Endothelial cell of umbilical vein (primary cell): ENCODE measurements around the gene NPM1. TPM values are rescaled to one million over a fixed set of nuclear protein-coding genes. Genes with fewer than 3 reads are reported as not detected.

ENCODE experiments used
- BruUV-seq: library from RNA; stranded (reverse); fragments of 400-500 nt; replicated peaks from 2 replicates; lab custom pipeline; 2021; lab: Mats Ljungman, UMichigan
- CTCF ChIA-PET: fragments of 300-600, 350-600 bp; sonication (Branson Sonifier 250); formaldehyde crosslinking; loops from one replicate; lab custom pipeline; 2021; ENCODE audit warnings: antibody characterized with exemption, inconsistent platforms; lab: Charles Lee
- POLR2A ChIA-PET: fragments of 300-600, 350-600 bp; sonication (Branson Sonifier 250); formaldehyde crosslinking; loops from one replicate; lab custom pipeline; 2021; ENCODE audit warnings: antibody characterized with exemption, inconsistent platforms; lab: Charles Lee
- DNase-seq: peaks from one replicate; pipeline ENCODE4 v3.0.0-alpha.2; 2011; ENCODE audit warnings: low read depth, low spot score
- FAIRE-seq: peaks from 2 replicates; lab custom pipeline; 2011; peaks lifted over from hg19 to GRCh38; lab: Jason Lieb, UNC
- H2AFZ ChIP-seq: 2 replicates; pipeline ENCODE4 v1.6.0; 2012; ENCODE audit warnings: low read depth, low read length, control low read depth, inconsistent platforms
- H3K27ac ChIP-seq: 2 replicates; pipeline ENCODE4 v1.5.1; 2011; ENCODE audit warnings: low read depth, mild to moderate bottlenecking, control low read depth, low read length, moderate library complexity; ENCODE audit not compliant: insufficient read depth
- H3K27me3 ChIP-seq, 2 experiments: 2 replicates each; pipeline versions ENCODE4 v1.6.0 to v1.6.1; 2011; ENCODE audit warnings: low read length in 2 of 2, mixed read lengths in 1 of 2; ENCODE audit not compliant: control insufficient read depth in 2 of 2, insufficient read depth in 2 of 2
- H3K36me3 ChIP-seq, 2 experiments: 2 replicates in 1 of 2; 3 replicates in 1 of 2; pipeline ENCODE4 v1.5.1; 2011; ENCODE audit warnings: low read length in 2 of 2, mild to moderate bottlenecking in 1 of 2, moderate library complexity in 1 of 2; ENCODE audit not compliant: control insufficient read depth in 2 of 2, insufficient read depth in 2 of 2; ENCODE audit errors: extremely low read depth in 1 of 2
- H3K4me1 ChIP-seq: 3 replicates; pipeline ENCODE4 v1.5.1; 2011; ENCODE audit warnings: mild to moderate bottlenecking, low read length; ENCODE audit not compliant: control insufficient read depth, insufficient read depth; ENCODE audit errors: extremely low read depth
- H3K4me2 ChIP-seq: 2 replicates; pipeline ENCODE4 v1.6.1; 2011; ENCODE audit warnings: low read length, control low read depth, mixed read lengths; ENCODE audit not compliant: insufficient read depth
- H3K4me3 ChIP-seq, 3 experiments: fragments of 200-600 bp in 1 of 3; sonication (generic), shearing (Covaris generic) in 1 of 3; replicated peaks in 1 of 3; 2 replicates each; pipeline ENCODE4 v1.5.1; 2011 to 2016; ENCODE audit warnings: control low read depth in 3 of 3, low read length in 3 of 3, mild to moderate bottlenecking in 2 of 3, inconsistent platforms in 1 of 3, low read depth in 1 of 3, moderate library complexity in 1 of 3; ENCODE audit not compliant: insufficient read depth in 1 of 3
- H3K79me2 ChIP-seq: 2 replicates; pipeline ENCODE4 v1.6.0; 2012; ENCODE audit warnings: low read length, inconsistent platforms; ENCODE audit not compliant: control insufficient read depth, insufficient read depth
- H3K9ac ChIP-seq: replicated peaks from 2 replicates; pipeline ENCODE3; 2011; ENCODE audit warnings: low read length, control low read depth; ENCODE audit not compliant: insufficient read depth; ENCODE audit errors: extremely low read depth
- H3K9me1 ChIP-seq: replicated peaks from 3 replicates; pipeline ENCODE4 v1.6.0; 2011; ENCODE audit warnings: mild to moderate bottlenecking, low read length; ENCODE audit not compliant: control insufficient read depth, insufficient read depth; ENCODE audit errors: extremely low read depth
- H3K9me3 ChIP-seq: replicated peaks from 2 replicates; pipeline ENCODE4 v1.5.1; 2012; ENCODE audit warnings: low read length, inconsistent platforms; ENCODE audit not compliant: control insufficient read depth, insufficient read depth
- H4K20me1 ChIP-seq: replicated peaks from 2 replicates; pipeline ENCODE3; 2011; ENCODE audit warnings: mild to moderate bottlenecking, low read length; ENCODE audit not compliant: control insufficient read depth, insufficient read depth; ENCODE audit errors: extremely low read depth
- EZH2 ChIP-seq: IDR thresholded peaks from 2 replicates; pipeline ENCODE4 v1.6.1; 2012; ENCODE audit warnings: borderline replicate concordance, low read depth, mild to moderate bottlenecking, moderate library complexity, low read length, inconsistent platforms; ENCODE audit not compliant: severe bottlenecking
- GATA2 ChIP-seq: IDR thresholded peaks from 2 replicates; pipeline ENCODE4 v1.7.0; 2011; ENCODE audit warnings: low read depth, mild to moderate bottlenecking, moderate library complexity, mixed read lengths, low read length; ENCODE audit not compliant: insufficient read length, insufficient read depth
- JUN ChIP-seq: IDR thresholded peaks from 2 replicates; pipeline ENCODE4 v1.6.1; 2011; ENCODE audit warnings: borderline replicate concordance, low read depth; ENCODE audit not compliant: insufficient read length, insufficient read depth
- MYC ChIP-seq: IDR thresholded peaks from one replicate; pipeline ENCODE4 v1.6.1; 2011; ENCODE audit warnings: mild to moderate bottlenecking, low read depth, low read length
- POLR2A ChIP-seq: IDR thresholded peaks from 2 replicates; pipeline ENCODE4 v1.6.1; 2012; ENCODE audit warnings: low read depth, mild to moderate bottlenecking, control low read depth, low read length
- POLR2AphosphoS5 ChIP-seq: IDR thresholded peaks from 2 replicates; pipeline ENCODE4 v1.6.1; 2012; ENCODE audit warnings: low read depth, mild to moderate bottlenecking, control low read depth, low read length, moderate library complexity; ENCODE audit not compliant: insufficient read depth
- dilution Hi-C: fragments of 300-500 bp; cut with MboI; formaldehyde crosslinking; loops from one replicate; pipeline ENCODE4 v1.15.0; 2019; ENCODE audit warnings: low sequenced_read_pairs; ENCODE audit not compliant: extremely low pct_ligation_motif_present
- intact Hi-C: fragments of 100-400 bp; cut with micrococcal nuclease; formaldehyde crosslinking; loops from one replicate; pipeline ENCODE4 v1.10.0; 2022
- polyA plus RNA-seq, 4 experiments: library from polyadenylated mRNA; depleted of rRNA in 3 of 4; stranded (reverse) in 3 of 4; unstranded in 1 of 4; fragments of >200 nt; gene quantifications; 2 replicates each; pipeline versions ENCODE4 v1.2.1 to v1.2.3, GENCODE V29; 2011 to 2012; ENCODE audit warnings: missing spikeins in 1 of 4
- total RNA-seq: library from RNA; stranded (reverse); gene quantifications from 2 replicates; pipeline ENCODE4 v1.2.3, GENCODE V29; 2021
- TF ChIP-seq, protein P1 (sequence below), 2 donors: IDR thresholded peaks; 1 replicate in 1 of 2; 2 replicates in 1 of 2; pipeline ENCODE4 v1.5.1; 2011; ENCODE audit warnings: low read length in 2 of 2, mild to moderate bottlenecking in 2 of 2, moderate library complexity in 2 of 2, control low read depth in 1 of 2, inconsistent platforms in 1 of 2, low read depth in 1 of 2; ENCODE audit not compliant: insufficient read depth in 1 of 2; ENCODE audit errors: extremely low read depth in 1 of 2

The NPM1 gene
- total and polyA plus RNA-seq, 2 donors (not counting 3 experiments of a cell fraction or from before 2014, with no cell fraction given) = 618 to 1,695 TPM

- no peaks in the 10 kb centered on the region for H3K9me1 ChIP-seq
- DNase-seq (no peak), FAIRE-seq (no peak)
- dilution Hi-C loops (no loop called here), intact Hi-C loops (no loop called here)
- H3K4me2 ChIP-seq = no peak overlapping the region
- no peak overlapping the region for H2AFZ ChIP-seq
- H3K27me3 ChIP-seq = no peaks in the 10 kb centered on the region
- H3K4me1 ChIP-seq = peaks cover 8% of the 10 kb centered on the region
- POLR2A ChIA-PET = no interaction called here
- H3K9me3 ChIP-seq = no peaks in the 10 kb centered on the region
- peaks cover 97% of the 10 kb centered on the region for H3K79me2 ChIP-seq
- H3K9ac ChIP-seq = no peak overlapping the region
- H3K4me3 ChIP-seq = no peak overlapping the region
- peaks cover 29% of the 10 kb centered on the region for H4K20me1 ChIP-seq
- no peak for TF ChIP-seq GATA2
- no peak for TF ChIP-seq POLR2AphosphoS5
- no peak for TF ChIP-seq EZH2
- no TSS peak for BruUV-seq
- CTCF ChIA-PET = no interaction called here
- peaks cover 35 to 52% of the 10 kb centered on the region in 2 experiments for H3K36me3 ChIP-seq
- H3K27ac ChIP-seq = no peak overlapping the region
Observed at GRCh38 chr5:171397190-171397589, 9.5 kb downstream of the NPM1 start.

DNA sequence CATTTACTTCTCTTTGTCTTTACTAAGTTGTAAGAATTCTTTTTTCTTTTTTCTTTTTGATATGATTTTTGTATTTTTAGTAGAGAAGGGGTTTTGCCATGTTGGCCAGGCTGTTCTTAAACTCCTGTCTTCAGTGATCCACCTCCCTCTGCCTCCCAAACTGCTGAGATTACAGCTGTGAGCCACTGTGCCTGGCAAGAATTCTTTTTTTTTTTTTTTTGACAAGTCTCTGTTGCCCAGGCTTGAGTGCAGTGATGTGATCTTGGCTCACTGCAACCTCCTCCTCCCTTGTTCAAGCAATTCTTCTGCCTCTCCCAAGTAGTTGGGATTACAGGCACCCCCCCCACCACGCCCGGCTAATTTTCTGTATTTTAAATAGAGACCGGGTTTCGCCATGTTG is 9.9 kb downstream of the NPM1 start:
- intact Hi-C loops = no loop called here
- CTCF ChIA-PET = no interaction called here
- no peak overlapping the region for H3K4me3 ChIP-seq
- H3K4me1 ChIP-seq = peaks cover 8% of the 10 kb centered on the region
- no peak overlapping the region for H3K27ac ChIP-seq
- no peaks in the 10 kb centered on the region for H3K27me3 ChIP-seq
- peaks cover 93% of the 10 kb centered on the region for H3K79me2 ChIP-seq
- BruUV-seq = no TSS peak
- POLR2A ChIA-PET = no interaction called here
- H3K9ac ChIP-seq = no peak overlapping the region
- no peaks in the 10 kb centered on the region for H3K9me1 ChIP-seq
- H2AFZ ChIP-seq = no peak overlapping the region
- DNase-seq = no peak
- dilution Hi-C loops = no loop called here
- TF ChIP-seq, protein P1, sequence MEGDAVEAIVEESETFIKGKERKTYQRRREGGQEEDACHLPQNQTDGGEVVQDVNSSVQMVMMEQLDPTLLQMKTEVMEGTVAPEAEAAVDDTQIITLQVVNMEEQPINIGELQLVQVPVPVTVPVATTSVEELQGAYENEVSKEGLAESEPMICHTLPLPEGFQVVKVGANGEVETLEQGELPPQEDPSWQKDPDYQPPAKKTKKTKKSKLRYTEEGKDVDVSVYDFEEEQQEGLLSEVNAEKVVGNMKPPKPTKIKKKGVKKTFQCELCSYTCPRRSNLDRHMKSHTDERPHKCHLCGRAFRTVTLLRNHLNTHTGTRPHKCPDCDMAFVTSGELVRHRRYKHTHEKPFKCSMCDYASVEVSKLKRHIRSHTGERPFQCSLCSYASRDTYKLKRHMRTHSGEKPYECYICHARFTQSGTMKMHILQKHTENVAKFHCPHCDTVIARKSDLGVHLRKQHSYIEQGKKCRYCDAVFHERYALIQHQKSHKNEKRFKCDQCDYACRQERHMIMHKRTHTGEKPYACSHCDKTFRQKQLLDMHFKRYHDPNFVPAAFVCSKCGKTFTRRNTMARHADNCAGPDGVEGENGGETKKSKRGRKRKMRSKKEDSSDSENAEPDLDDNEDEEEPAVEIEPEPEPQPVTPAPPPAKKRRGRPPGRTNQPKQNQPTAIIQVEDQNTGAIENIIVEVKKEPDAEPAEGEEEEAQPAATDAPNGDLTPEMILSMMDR (IDR thresholded peaks at IDR 0.05; ENCODE audit: extremely low read depth in 1 of 2, insufficient read depth in 1 of 2, low read depth in 1 of 2, low read length in 2 of 2) = no peak
- TF ChIP-seq POLR2AphosphoS5 (no peak), GATA2 (no peak), JUN (no peak), EZH2 (no peak), POLR2A (no peak), MYC (no peak)
- H3K36me3 ChIP-seq = peaks cover 34 to 50% of the 10 kb centered on the region in 2 experiments
- peaks cover 29% of the 10 kb centered on the region for H4K20me1 ChIP-seq
- H3K4me2 ChIP-seq = no peak overlapping the region
- no peak for FAIRE-seq
- no peaks in the 10 kb centered on the region for H3K9me3 ChIP-seq
